Measurements from ENCODE around the gene FRMD4B. TPM values are rescaled to one million over a fixed set of nuclear protein-coding genes. Genes with fewer than 3 reads are reported as not detected.

FRMD4B gene
- total RNA-seq, 1 donor from 2014 or later: 31.3 TPM

- H3K4me3 ChIP-seq (ENCODE audit: low read depth, low read length): no peak overlapping the region
- no peaks in the 10 kb centered on the region for H3K36me3 ChIP-seq (ENCODE audit: control insufficient read depth, insufficient read depth, low read length)
- FAIRE-seq (no peak), DNase-seq (ENCODE audit: low read depth) (no peak)
- TF ChIP-seq, protein P1, sequence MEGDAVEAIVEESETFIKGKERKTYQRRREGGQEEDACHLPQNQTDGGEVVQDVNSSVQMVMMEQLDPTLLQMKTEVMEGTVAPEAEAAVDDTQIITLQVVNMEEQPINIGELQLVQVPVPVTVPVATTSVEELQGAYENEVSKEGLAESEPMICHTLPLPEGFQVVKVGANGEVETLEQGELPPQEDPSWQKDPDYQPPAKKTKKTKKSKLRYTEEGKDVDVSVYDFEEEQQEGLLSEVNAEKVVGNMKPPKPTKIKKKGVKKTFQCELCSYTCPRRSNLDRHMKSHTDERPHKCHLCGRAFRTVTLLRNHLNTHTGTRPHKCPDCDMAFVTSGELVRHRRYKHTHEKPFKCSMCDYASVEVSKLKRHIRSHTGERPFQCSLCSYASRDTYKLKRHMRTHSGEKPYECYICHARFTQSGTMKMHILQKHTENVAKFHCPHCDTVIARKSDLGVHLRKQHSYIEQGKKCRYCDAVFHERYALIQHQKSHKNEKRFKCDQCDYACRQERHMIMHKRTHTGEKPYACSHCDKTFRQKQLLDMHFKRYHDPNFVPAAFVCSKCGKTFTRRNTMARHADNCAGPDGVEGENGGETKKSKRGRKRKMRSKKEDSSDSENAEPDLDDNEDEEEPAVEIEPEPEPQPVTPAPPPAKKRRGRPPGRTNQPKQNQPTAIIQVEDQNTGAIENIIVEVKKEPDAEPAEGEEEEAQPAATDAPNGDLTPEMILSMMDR (IDR thresholded peaks at IDR 0.05; ENCODE audit: insufficient read depth, low read length, severe bottlenecking): no peak
- H3K27me3 ChIP-seq (ENCODE audit: control insufficient read depth, insufficient read depth, low read length): no peaks in the 10 kb centered on the region
Measured at GRCh38 chr3:69254351-69254750, 131.5 kb downstream of the FRMD4B start.

DNA sequence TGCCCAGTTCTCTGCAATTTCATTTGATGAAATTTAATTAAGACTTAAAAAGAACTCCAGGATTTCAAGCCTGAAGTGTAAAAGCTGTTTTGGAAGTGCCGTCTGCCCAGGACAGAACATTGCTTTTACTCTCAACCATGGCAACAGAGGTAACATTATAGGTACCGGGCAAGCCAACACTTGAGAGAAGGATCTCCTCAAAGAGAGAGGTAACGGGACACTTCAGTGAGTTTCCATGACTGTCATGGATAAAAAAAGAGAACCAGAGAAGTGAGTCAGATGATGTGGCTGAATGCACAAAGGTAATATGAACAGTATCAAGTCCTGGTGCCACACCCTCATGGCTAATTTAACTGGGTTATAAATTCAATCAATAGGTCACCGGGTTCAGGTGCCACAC, 133.3 kb downstream of the FRMD4B start:
- TF ChIP-seq, protein P1 (IDR thresholded peaks at IDR 0.05; ENCODE audit: insufficient read depth, low read length, severe bottlenecking): no peak
- no peaks in the 10 kb centered on the region for H3K27me3 ChIP-seq (ENCODE audit: control insufficient read depth, insufficient read depth, low read length)
- peak; percentile 90 for DNase-seq (ENCODE audit: low read depth)
- FAIRE-seq: no peak
- H3K36me3 ChIP-seq (ENCODE audit: control insufficient read depth, insufficient read depth, low read length): peaks cover 2% of the 10 kb centered on the region
- no peak overlapping the region for H3K4me3 ChIP-seq (ENCODE audit: low read depth, low read length)

DNA sequence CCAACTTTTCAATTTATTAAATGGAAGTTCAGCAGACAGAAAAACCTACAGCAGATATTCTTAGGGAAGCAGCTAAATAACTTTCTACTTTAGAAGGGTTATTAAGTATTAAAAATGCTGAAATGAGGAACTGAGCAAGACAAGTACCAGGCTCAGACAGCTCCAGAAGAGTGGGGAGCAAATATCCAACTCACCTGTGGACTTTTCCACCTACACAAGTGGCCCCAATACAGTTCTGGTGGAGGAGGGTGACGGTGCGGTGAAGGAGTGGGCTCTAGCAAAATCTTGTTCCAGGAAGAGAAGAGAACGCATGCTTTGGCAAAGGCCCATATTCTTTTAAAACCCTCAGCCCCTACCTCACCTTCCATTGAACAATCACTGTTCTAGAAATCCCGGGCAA, 133.7 kb downstream of the FRMD4B start:
- Histone ChIP-seq H3K36me3 (ENCODE audit: control insufficient read depth, insufficient read depth, low read length) (peaks cover 2% of the 10 kb centered on the region), H3K27me3 (ENCODE audit: control insufficient read depth, insufficient read depth, low read length) (no peaks in the 10 kb centered on the region), H3K4me3 (ENCODE audit: low read depth, low read length) (no peak overlapping the region)
- DNase-seq (ENCODE audit: low read depth) (no peak), FAIRE-seq (no peak)
- TF ChIP-seq, protein P1 (IDR thresholded peaks at IDR 0.05; ENCODE audit: insufficient read depth, low read length, severe bottlenecking): no peak

DNA sequence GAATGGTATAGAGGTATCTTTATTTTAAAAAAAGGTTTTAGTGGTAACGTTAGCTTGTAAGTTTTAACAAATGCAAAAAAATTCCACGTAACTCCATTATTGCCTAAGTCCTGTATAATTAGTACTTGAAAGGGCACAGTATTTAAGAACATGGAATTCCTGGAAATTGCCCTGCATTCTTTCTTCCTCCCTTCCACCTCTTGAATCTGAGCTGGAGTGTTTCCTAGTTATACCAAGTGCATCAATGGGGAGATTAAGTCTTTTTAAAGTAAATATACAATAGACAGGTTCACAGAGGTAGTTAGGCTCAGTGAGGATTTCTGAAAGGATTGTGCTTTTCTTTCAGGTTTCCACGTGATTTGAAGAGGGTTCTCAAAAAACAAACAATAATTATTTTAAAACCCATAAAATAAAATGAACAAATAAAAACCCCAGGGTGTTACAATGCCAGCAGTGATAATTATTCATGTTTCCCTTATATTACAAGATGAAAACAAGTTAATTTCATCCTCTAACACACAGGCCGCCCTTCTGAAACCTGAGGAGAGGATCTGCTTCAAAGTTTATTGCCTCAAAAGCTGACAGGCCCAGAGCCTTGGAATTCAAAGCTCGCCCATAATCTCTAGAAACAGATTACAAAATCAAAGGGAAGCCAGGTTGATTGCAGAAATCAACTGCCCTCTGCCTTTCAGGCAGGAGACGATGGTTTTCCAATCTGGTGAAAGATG, 134.6 kb downstream of the FRMD4B start:
- no peak overlapping the region for H3K4me3 ChIP-seq (ENCODE audit: low read depth, low read length)
- H3K36me3 ChIP-seq (ENCODE audit: control insufficient read depth, insufficient read depth, low read length): peaks cover 2% of the 10 kb centered on the region
- DNase-seq (ENCODE audit: low read depth) (no peak), FAIRE-seq (no peak)
- no peaks in the 10 kb centered on the region for H3K27me3 ChIP-seq (ENCODE audit: control insufficient read depth, insufficient read depth, low read length)
- TF ChIP-seq, protein P1 (IDR thresholded peaks at IDR 0.05; ENCODE audit: insufficient read depth, low read length, severe bottlenecking): no peak

GRCh38 chr3:69250014-69250413, 135.9 kb downstream of the FRMD4B start:
- peaks cover 3% of the 10 kb centered on the region for H3K36me3 ChIP-seq (ENCODE audit: control insufficient read depth, insufficient read depth, low read length)
- H3K4me3 ChIP-seq (ENCODE audit: low read depth, low read length): no peak overlapping the region
- TF ChIP-seq, protein P1 (IDR thresholded peaks at IDR 0.05; ENCODE audit: insufficient read depth, low read length, severe bottlenecking): no peak
- DNase-seq (ENCODE audit: low read depth): no peak
- H3K27me3 ChIP-seq (ENCODE audit: control insufficient read depth, insufficient read depth, low read length): no peaks in the 10 kb centered on the region
- FAIRE-seq: no peak

DNA sequence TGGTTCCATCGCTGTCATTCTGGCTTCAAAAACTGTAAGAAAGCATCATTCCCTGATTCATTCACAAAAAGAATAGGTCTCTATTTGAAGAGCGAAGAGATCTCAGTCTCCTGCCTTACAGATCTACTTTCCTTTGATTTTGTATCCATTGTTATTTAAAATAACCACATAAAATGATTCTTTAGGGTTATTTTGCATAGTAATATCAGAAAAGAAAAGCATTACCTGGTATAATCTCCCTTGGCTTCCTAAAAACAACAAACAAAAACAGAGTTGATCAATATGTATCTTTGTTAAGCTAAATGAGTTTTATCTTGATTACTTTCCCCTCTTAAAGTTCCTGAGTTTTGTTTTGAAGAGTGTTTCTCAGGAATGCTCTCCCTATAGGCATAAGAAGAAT, 136.9 kb downstream of the FRMD4B start:
- H3K4me3 ChIP-seq (ENCODE audit: low read depth, low read length): no peak overlapping the region
- DNase-seq (ENCODE audit: low read depth) (no peak), FAIRE-seq (no peak)
- H3K36me3 ChIP-seq (ENCODE audit: control insufficient read depth, insufficient read depth, low read length): peaks cover 3% of the 10 kb centered on the region
- TF ChIP-seq, protein P1 (IDR thresholded peaks at IDR 0.05; ENCODE audit: insufficient read depth, low read length, severe bottlenecking): no peak
- no peaks in the 10 kb centered on the region for H3K27me3 ChIP-seq (ENCODE audit: control insufficient read depth, insufficient read depth, low read length)

Measured in bronchial epithelial cell (primary cell).